Sigmoid colon (tissue), 7 donors: ENCODE data around the gene MGAT5. TPM values are rescaled to one million over a fixed set of nuclear protein-coding genes. Genes with fewer than 3 reads are reported as not detected.

Experiments used
- DNase-seq: peaks from one replicate; pipeline ENCODE4 v3.0.0-alpha.2; 2019
- H3K27ac ChIP-seq, 4 donors: fragments of 200-600 bp; sonication (generic); one replicate each; pipeline ENCODE4 v1.5.1; 2016 to 2019; ENCODE audit warnings: mild to moderate bottlenecking in 1 of 4
- H3K27me3 ChIP-seq, 3 donors: fragments of 200-600 bp; sonication (generic); one replicate each; pipeline ENCODE4 v1.5.1; 2019; ENCODE audit warnings: mild to moderate bottlenecking in 1 of 3
- H3K36me3 ChIP-seq, 4 donors: fragments of 200-600 bp; sonication (generic); one replicate each; pipeline ENCODE4 v1.5.1; 2016 to 2019
- H3K4me1 ChIP-seq, 4 donors: fragments of 200-600 bp; sonication (generic); one replicate each; pipeline ENCODE4 v1.5.1; 2017 to 2019
- H3K4me3 ChIP-seq, 4 donors: fragments of 200-600 bp; sonication (generic); one replicate each; pipeline ENCODE4 v1.5.1; 2017 to 2019; ENCODE audit warnings: mild to moderate bottlenecking in 2 of 4, moderate library complexity in 1 of 4
- H3K9me3 ChIP-seq, 4 donors: fragments of 200-600 bp in 3 of 4; sonication (generic) in 3 of 4; one replicate each; pipeline versions ENCODE4 v1.5.1 to v1.6.1; 2013 to 2019
- EP300 ChIP-seq, 4 donors: sonication (generic); formaldehyde crosslinking; IDR thresholded peaks; one replicate each; pipeline ENCODE4 v1.6.1; 2017; ENCODE audit warnings: antibody characterized with exemption in 4 of 4
- POLR2A ChIP-seq, 2 donors: fragments of 450-650 bp; IDR thresholded peaks; one replicate each; pipeline ENCODE4 v1.6.1; 2016; ENCODE audit warnings: antibody characterized with exemption in 2 of 2, mild to moderate bottlenecking in 2 of 2, moderate library complexity in 2 of 2
- POLR2AphosphoS5 ChIP-seq, 4 donors: sonication (generic); formaldehyde crosslinking; IDR thresholded peaks; one replicate each; pipeline ENCODE4 v1.6.1; 2017; ENCODE audit warnings: antibody characterized with exemption in 4 of 4
- WGBS, 2 donors: extraction: QIAGEN DNeasy Blood & Tissue Kit; methylation state at CpG; one replicate each; pipeline ENCODE4 v1.1.7; 2013; 5-methylcytosine and 5-hydroxymethylcytosine counted together
- intact Hi-C: fragments of 100-400 bp; cut with DNase I; formaldehyde crosslinking; loops from one replicate; pipeline ENCODE4 v1.15.1; 2023
- polyA plus RNA-seq, 3 donors: library from polyadenylated mRNA; stranded (reverse); fragments of 200-250 nt; gene quantifications; one replicate each; pipeline ENCODE4 v1.2.3, GENCODE V29; 2013
- total RNA-seq, 4 donors: library from RNA; depleted of rRNA; stranded (reverse); fragments of >200 nt; gene quantifications; one replicate each; pipeline ENCODE4 v1.1.0, GENCODE V29; 2016
- TF ChIP-seq, protein P1 (sequence below), 4 experiments: fragments of 450-650 bp in 3 of 4; fragments of 200-600 bp in 1 of 4; IDR thresholded peaks; one replicate each; pipeline ENCODE4 v1.5.1; 2016 to 2019; ENCODE audit warnings: antibody characterized with exemption in 4 of 4, mild to moderate bottlenecking in 3 of 4, moderate library complexity in 2 of 4
- donor health status: healthy with polysubstance abuse.
- donor health status: Bipolar disorder and iron deficiency.
- donor health status: healthy.

MGAT5 gene
- total and polyA plus RNA-seq, 7 donors, result 3.0 to 42.4 (median 30.3) TPM

DNA sequence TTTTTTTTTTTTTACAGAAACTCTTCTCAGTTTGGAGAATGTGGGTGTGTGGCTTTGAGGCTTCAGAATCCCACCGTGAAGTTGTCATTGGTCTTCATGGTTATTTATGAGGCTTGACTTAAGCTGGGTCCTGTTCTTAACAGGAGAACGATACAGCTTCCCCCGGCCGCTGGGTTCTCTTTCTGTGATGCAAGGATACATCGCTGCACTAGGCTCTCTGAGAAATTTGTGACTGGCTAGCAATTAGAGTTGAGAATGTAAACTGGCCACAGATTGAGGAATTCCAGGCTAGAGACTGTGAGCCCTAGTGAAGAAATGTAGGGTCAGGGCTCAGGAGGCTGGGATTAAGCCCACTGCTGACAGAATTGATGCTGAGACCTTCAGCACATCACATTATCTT is 29.8 kb downstream of the MGAT5 start:
- WGBS, 2 donors, result 64 to 90% methylated on average over 5 of the region's 5 CpGs
- TF ChIP-seq, protein P1, sequence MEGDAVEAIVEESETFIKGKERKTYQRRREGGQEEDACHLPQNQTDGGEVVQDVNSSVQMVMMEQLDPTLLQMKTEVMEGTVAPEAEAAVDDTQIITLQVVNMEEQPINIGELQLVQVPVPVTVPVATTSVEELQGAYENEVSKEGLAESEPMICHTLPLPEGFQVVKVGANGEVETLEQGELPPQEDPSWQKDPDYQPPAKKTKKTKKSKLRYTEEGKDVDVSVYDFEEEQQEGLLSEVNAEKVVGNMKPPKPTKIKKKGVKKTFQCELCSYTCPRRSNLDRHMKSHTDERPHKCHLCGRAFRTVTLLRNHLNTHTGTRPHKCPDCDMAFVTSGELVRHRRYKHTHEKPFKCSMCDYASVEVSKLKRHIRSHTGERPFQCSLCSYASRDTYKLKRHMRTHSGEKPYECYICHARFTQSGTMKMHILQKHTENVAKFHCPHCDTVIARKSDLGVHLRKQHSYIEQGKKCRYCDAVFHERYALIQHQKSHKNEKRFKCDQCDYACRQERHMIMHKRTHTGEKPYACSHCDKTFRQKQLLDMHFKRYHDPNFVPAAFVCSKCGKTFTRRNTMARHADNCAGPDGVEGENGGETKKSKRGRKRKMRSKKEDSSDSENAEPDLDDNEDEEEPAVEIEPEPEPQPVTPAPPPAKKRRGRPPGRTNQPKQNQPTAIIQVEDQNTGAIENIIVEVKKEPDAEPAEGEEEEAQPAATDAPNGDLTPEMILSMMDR (IDR thresholded peaks at IDR 0.05), result no peak
- TF ChIP-seq EP300 (IDR thresholded peaks at IDR 0.05) (no peak), POLR2A (IDR thresholded peaks at IDR 0.05) (no peak), POLR2AphosphoS5 (IDR thresholded peaks at IDR 0.05) (no peak)
- Histone ChIP-seq H3K36me3 (no peaks in the 10 kb centered on the region), H3K27me3 (no peaks in the 10 kb centered on the region), H3K27ac (no peak overlapping the region), H3K4me1 (peaks cover 0 to 2% (median 0%) of the 10 kb centered on the region in 4 donors), H3K4me3 (no peak overlapping the region), H3K9me3 (no peaks in the 10 kb centered on the region)
- intact Hi-C loops, result no loop called here
- no peak for DNase-seq

DNA sequence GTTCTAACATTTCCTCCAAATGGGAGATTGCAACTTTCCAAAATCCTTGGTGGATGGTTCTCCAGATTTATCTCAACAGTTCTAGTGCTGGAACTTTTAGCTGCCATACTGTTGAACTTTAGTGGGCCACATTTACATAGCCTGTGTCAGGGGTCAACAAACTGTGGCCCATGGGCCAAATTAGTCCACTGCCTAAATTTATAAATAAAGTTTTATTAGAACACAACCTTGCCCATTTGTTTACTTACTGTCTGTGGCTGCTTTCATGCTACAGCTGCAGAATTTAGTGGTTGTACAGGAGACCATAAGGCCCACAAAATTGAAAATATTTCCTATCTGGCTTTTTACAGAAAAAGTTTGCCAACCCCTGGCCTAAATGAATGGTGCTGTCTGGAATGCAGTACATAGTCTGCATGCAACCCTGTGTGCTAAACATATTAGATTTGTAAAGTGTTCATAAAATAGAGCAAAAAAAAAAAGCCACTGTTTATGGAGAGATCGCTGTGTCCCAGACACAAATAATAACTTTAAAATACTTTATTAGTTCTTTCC is 30.3 kb downstream of the MGAT5 start:
- Histone ChIP-seq H3K4me3 (no peak overlapping the region), H3K27ac (no peak overlapping the region), H3K9me3 (no peaks in the 10 kb centered on the region), H3K4me1 (peaks cover 0 to under 1% (median 0%) of the 10 kb centered on the region in 4 donors), H3K36me3 (no peaks in the 10 kb centered on the region), H3K27me3 (no peaks in the 10 kb centered on the region)
- TF ChIP-seq, protein P1 (IDR thresholded peaks at IDR 0.05), result no peak
- TF ChIP-seq EP300 (IDR thresholded peaks at IDR 0.05) (no peak), POLR2A (IDR thresholded peaks at IDR 0.05) (no peak), POLR2AphosphoS5 (IDR thresholded peaks at IDR 0.05) (no peak)
- intact Hi-C loops, result no loop called here
- no peak for DNase-seq
- 91 to 96% methylated on average over 1 of the region's 1 CpG for WGBS, 2 donors

DNA sequence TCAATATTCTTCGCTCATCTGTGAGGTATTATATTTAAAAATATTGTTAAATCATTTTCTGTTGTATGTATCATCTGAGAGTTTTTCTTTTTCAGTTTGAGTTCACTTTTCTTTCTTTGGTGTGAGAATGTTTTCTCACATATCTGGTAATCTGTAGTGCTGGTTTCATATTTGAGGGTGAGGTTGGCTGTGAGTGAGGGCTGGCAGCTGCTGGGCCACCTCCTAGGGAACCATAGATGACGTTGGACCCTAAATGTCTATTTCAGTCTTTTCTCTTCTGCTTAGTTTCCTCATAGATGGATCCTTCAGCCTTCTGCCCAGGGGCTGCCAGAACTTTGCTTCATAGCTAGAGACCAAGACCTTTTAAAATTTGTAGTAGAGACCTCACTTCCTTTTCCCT is 33.5 kb downstream of the MGAT5 start:
- TF ChIP-seq POLR2AphosphoS5 (IDR thresholded peaks at IDR 0.05) (no peak), POLR2A (IDR thresholded peaks at IDR 0.05) (no peak)
- TF ChIP-seq, protein P1 (IDR thresholded peaks at IDR 0.05), result no peak
- H3K4me3 ChIP-seq, result no peak overlapping the region
- no peaks in the 10 kb centered on the region for H3K27me3 ChIP-seq
- no peak overlapping the region for H3K27ac ChIP-seq
- intact Hi-C loops, result no loop called here
- H3K9me3 ChIP-seq, result no peaks in the 10 kb centered on the region
- no peaks in the 10 kb centered on the region for H3K36me3 ChIP-seq
- DNase-seq, result no peak
- peaks cover 0 to 8% (median 0%) of the 10 kb centered on the region in 4 donors for H3K4me1 ChIP-seq
- WGBS, 2 donors, result 72 to 92% methylated on average over 2 of the region's 2 CpGs

DNA sequence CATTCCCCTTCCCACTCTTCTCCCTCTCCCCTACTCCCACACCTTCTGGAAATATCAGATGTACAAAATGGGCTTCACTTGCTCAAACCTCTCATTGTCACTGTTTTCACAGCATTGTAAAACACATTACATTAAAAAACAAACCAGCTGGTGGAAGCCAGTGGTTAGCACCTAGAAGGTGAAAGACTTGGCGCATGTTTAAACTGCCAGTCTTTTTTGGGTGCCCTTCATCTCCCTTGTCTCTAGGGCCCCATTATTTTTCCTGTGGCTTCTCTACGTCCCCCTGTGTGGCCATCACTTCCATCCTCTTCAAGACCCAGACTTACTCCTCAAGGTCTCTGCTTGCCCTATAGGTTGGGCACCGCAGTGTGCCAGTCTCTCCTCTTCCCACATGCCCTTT is 34.9 kb downstream of the MGAT5 start:
- Histone ChIP-seq H3K4me3 (no peak overlapping the region), H3K9me3 (no peaks in the 10 kb centered on the region), H3K27me3 (no peaks in the 10 kb centered on the region), H3K36me3 (no peaks in the 10 kb centered on the region), H3K27ac (no peak overlapping the region), H3K4me1 (peaks cover 0 to 8% (median 0%) of the 10 kb centered on the region in 4 donors)
- WGBS, 2 donors, result 77 to 93% methylated on average over 3 of the region's 3 CpGs
- intact Hi-C loops, result no loop called here
- no peak for DNase-seq
- TF ChIP-seq POLR2A (IDR thresholded peaks at IDR 0.05), result no peak
- no peak for TF ChIP-seq EP300 (IDR thresholded peaks at IDR 0.05)
- TF ChIP-seq POLR2AphosphoS5 (IDR thresholded peaks at IDR 0.05), result no peak

DNA sequence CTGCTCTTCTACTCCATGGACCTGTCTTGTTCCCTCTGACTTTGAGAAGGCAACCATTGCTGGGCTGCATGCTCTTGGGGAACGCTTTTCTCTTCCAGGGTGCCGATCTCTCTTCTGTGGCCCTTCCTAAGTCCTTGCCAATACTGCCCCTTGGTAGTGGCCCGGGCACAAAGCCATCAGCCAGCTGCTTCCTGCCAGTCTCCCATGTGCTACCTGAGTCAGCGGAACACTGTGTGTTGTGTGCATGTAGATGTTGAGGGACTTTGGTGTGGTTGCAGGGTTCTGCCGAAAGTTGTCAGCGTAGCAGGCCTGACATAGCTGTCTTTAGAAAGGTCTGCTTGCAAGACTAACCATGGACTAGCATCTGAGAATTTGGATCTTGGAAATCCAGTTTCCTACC is 35.4 kb downstream of the MGAT5 start:
- no peak for DNase-seq
- intact Hi-C loops, result no loop called here
- no peak for TF ChIP-seq POLR2A (IDR thresholded peaks at IDR 0.05)
- TF ChIP-seq, protein P1 (IDR thresholded peaks at IDR 0.05), result no peak
- no peak for TF ChIP-seq POLR2AphosphoS5 (IDR thresholded peaks at IDR 0.05)
- TF ChIP-seq EP300 (IDR thresholded peaks at IDR 0.05), result no peak
- H3K27ac ChIP-seq, result no peak overlapping the region
- H3K4me3 ChIP-seq, result no peak overlapping the region
- no peaks in the 10 kb centered on the region for H3K36me3 ChIP-seq
- no peaks in the 10 kb centered on the region for H3K9me3 ChIP-seq
- 79 to 90% methylated on average over 6 of the region's 6 CpGs for WGBS, 2 donors
- H3K4me1 ChIP-seq, result peaks cover 0 to 8% (median 0%) of the 10 kb centered on the region in 4 donors
- H3K27me3 ChIP-seq, result no peaks in the 10 kb centered on the region
